Upper lobe of left lung (tissue), 6 donors: Measurements from ENCODE around the gene CCDC158. TPM values are rescaled to one million over a fixed set of nuclear protein-coding genes. Genes with fewer than 3 reads are reported as not detected.

ENCODE experiments used
- ATAC-seq, 2 donors: fragments of 200-7000 bp; cut with Tn5 transposase; one replicate each; pipeline ENCODE4 v1.9.1; 2022; ENCODE audit warnings: mild to moderate bottlenecking in 2 of 2, moderate library complexity in 2 of 2; ENCODE audit not compliant: low FRiP score in 2 of 2
- DNase-seq, 2 donors: peaks; one replicate each; pipeline ENCODE4 v3.0.0-alpha.2; 2019 to 2020
- H3K27ac ChIP-seq, 4 donors: fragments of 200-600 bp; sonication (generic); one replicate each; pipeline ENCODE4 v1.5.1; 2016 to 2019
- H3K27me3 ChIP-seq, 4 donors: fragments of 200-600 bp; sonication (generic); one replicate each; pipeline ENCODE4 v1.5.1; 2017 to 2019
- H3K36me3 ChIP-seq, 4 donors: fragments of 200-600 bp; sonication (generic); one replicate each; pipeline ENCODE4 v1.5.1; 2016 to 2019
- H3K4me1 ChIP-seq, 4 donors: fragments of 200-600 bp; sonication (generic); one replicate each; pipeline ENCODE4 v1.5.1; 2018 to 2019
- H3K4me3 ChIP-seq, 4 donors: fragments of 200-600 bp; sonication (generic); one replicate each; pipeline ENCODE4 v1.5.1; 2017 to 2019; ENCODE audit warnings: mild to moderate bottlenecking in 2 of 4, moderate library complexity in 1 of 4
- H3K9me3 ChIP-seq, 4 donors: fragments of 200-600 bp; sonication (generic); one replicate each; pipeline ENCODE4 v1.5.1; 2018 to 2019
- EP300 ChIP-seq, 4 donors: sonication (generic); formaldehyde crosslinking; IDR thresholded peaks; one replicate each; pipeline ENCODE4 v1.5.1; 2017; ENCODE audit warnings: antibody characterized with exemption in 4 of 4, control low read depth in 2 of 4
- POLR2A ChIP-seq, 4 donors: fragments of 450-650 bp; IDR thresholded peaks; one replicate each; pipeline ENCODE4 v1.5.1; 2016 to 2017; ENCODE audit warnings: antibody characterized with exemption in 4 of 4, mild to moderate bottlenecking in 2 of 4
- POLR2AphosphoS5 ChIP-seq, 2 donors: sonication (generic); formaldehyde crosslinking; IDR thresholded peaks; one replicate each; pipeline ENCODE4 v1.5.1; 2017; ENCODE audit warnings: antibody characterized with exemption in 2 of 2
- WGBS, 2 donors: methylation state at CpG; one replicate each; pipeline ENCODE4 v1.1.5; 2017 to 2018; 5-methylcytosine and 5-hydroxymethylcytosine counted together
- total RNA-seq, 6 donors: library from RNA; depleted of rRNA in 4 of 6; stranded (reverse); fragments of >200 nt in 4 of 6; gene quantifications; one replicate each; pipeline versions ENCODE4 v1.1.0 to v1.2.1, GENCODE V29; 2016 to 2021
- TF ChIP-seq, protein P1 (sequence below), 6 experiments: fragments of 450-650 bp in 4 of 6; fragments of 200-600 bp in 2 of 6; sonication (generic) in 2 of 6; IDR thresholded peaks; one replicate each; pipeline ENCODE4 v1.5.1; 2016 to 2019; ENCODE audit warnings: antibody characterized with exemption in 6 of 6
- donor health status: DM: no; HTN: no; CAD: no; lungs with moderate emphysema.
- donor health status: DM: no; HTN: yes; CAD: no; lungs with severe emphysema.

CCDC158 gene
- total RNA-seq, 6 donors from 2014 or later, result 0.11 to 1.0 (median 0.37) TPM; not detected in 1

DNA sequence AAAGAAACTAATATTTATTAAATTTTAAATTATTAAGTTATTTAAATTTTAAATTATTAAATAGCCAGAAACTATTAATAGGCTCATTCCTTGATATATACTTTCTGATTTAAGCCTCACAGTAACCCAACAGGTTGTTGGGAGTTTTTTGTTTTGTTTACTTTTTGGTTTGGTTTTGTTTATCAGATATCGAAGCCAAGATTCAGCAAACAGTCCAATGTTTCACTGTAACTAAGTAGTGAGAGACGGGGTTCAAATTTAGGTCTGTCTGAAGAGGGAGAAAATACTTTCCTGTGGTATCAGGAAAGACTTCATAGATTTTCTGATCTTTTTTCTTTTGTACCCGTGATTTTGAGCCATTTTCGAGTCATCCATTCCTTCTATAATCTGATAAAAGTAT, 54.2 kb downstream of the CCDC158 start:
- Histone ChIP-seq H3K36me3 (no peaks in the 10 kb centered on the region), H3K27ac (no peak overlapping the region), H3K4me1 (no peaks in the 10 kb centered on the region), H3K4me3 (no peak overlapping the region), H3K9me3 (no peaks in the 10 kb centered on the region), H3K27me3 (no peaks in the 10 kb centered on the region)
- WGBS, 2 donors, result 75 to 81% methylated on average over 4 of the region's 4 CpGs
- DNase-seq, result no peak
- ATAC-seq, result no peak
- TF ChIP-seq EP300 (IDR thresholded peaks at IDR 0.05) (no peak), POLR2A (IDR thresholded peaks at IDR 0.05) (no peak), POLR2AphosphoS5 (IDR thresholded peaks at IDR 0.05) (no peak)
- TF ChIP-seq, protein P1, sequence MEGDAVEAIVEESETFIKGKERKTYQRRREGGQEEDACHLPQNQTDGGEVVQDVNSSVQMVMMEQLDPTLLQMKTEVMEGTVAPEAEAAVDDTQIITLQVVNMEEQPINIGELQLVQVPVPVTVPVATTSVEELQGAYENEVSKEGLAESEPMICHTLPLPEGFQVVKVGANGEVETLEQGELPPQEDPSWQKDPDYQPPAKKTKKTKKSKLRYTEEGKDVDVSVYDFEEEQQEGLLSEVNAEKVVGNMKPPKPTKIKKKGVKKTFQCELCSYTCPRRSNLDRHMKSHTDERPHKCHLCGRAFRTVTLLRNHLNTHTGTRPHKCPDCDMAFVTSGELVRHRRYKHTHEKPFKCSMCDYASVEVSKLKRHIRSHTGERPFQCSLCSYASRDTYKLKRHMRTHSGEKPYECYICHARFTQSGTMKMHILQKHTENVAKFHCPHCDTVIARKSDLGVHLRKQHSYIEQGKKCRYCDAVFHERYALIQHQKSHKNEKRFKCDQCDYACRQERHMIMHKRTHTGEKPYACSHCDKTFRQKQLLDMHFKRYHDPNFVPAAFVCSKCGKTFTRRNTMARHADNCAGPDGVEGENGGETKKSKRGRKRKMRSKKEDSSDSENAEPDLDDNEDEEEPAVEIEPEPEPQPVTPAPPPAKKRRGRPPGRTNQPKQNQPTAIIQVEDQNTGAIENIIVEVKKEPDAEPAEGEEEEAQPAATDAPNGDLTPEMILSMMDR (IDR thresholded peaks at IDR 0.05), result no peak

DNA sequence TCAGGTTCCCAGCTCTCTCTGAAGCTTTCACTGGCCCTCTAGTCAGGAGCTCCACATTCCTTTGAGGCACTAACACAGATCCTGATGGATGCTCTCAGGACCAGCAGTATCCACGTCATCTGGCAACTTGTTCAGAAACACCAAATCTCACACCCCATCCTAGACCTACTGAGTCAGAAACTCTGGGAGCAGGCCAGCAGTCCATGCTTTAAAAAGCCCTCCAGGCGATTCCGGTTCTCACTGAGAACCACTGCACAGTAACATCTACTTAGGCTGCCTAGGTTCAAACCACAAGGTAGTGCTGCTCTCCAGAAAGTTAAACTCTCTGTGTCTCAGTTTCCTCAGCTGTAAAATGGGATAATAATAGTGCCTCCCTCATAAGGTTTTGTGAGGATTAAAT, 55.3 kb downstream of the CCDC158 start:
- ATAC-seq, result no peak
- Histone ChIP-seq H3K9me3 (no peaks in the 10 kb centered on the region), H3K27me3 (no peaks in the 10 kb centered on the region), H3K4me1 (no peaks in the 10 kb centered on the region), H3K36me3 (no peaks in the 10 kb centered on the region), H3K4me3 (no peak overlapping the region), H3K27ac (no peak overlapping the region)
- TF ChIP-seq POLR2A (IDR thresholded peaks at IDR 0.05) (no peak), POLR2AphosphoS5 (IDR thresholded peaks at IDR 0.05) (no peak), EP300 (IDR thresholded peaks at IDR 0.05) (no peak)
- TF ChIP-seq, protein P1 (IDR thresholded peaks at IDR 0.05), result no peak
- DNase-seq, result no peak
- WGBS, 2 donors, result 82 to 88% methylated on average over 3 of the region's 3 CpGs

DNA sequence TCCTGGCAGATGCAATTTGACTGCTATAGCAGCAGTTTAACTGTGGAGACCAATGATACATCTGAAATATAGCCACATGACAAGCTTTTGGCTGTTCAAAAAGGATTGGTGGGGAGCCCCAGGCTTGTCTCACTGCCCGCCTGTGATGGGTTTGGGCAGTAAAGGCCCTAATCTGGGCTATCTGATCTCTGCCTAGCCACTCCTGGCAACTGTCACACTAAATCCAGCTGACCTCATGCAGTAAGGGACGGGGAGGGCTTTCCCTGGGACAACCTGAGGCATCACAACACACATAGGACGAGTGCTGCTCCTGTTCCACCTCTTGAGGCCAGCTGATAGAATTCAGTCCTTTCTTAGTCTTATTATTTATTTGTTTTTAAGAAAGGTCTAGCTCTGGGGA, 56.2 kb downstream of the CCDC158 start:
- ATAC-seq (no peak), DNase-seq (no peak)
- TF ChIP-seq POLR2A (IDR thresholded peaks at IDR 0.05) (no peak), POLR2AphosphoS5 (IDR thresholded peaks at IDR 0.05) (no peak), EP300 (IDR thresholded peaks at IDR 0.05) (no peak)
- TF ChIP-seq, protein P1 (IDR thresholded peaks at IDR 0.05), result no peak
- H3K27me3 ChIP-seq, result no peaks in the 10 kb centered on the region
- no peaks in the 10 kb centered on the region for H3K36me3 ChIP-seq
- peaks cover 0 to 8% (median 7%) of the 10 kb centered on the region in 4 donors for H3K9me3 ChIP-seq
- no peak overlapping the region for H3K4me3 ChIP-seq
- H3K4me1 ChIP-seq, result no peaks in the 10 kb centered on the region
- H3K27ac ChIP-seq, result no peak overlapping the region
- 73 to 89% methylated on average over 3 of the region's 3 CpGs for WGBS, 2 donors

DNA sequence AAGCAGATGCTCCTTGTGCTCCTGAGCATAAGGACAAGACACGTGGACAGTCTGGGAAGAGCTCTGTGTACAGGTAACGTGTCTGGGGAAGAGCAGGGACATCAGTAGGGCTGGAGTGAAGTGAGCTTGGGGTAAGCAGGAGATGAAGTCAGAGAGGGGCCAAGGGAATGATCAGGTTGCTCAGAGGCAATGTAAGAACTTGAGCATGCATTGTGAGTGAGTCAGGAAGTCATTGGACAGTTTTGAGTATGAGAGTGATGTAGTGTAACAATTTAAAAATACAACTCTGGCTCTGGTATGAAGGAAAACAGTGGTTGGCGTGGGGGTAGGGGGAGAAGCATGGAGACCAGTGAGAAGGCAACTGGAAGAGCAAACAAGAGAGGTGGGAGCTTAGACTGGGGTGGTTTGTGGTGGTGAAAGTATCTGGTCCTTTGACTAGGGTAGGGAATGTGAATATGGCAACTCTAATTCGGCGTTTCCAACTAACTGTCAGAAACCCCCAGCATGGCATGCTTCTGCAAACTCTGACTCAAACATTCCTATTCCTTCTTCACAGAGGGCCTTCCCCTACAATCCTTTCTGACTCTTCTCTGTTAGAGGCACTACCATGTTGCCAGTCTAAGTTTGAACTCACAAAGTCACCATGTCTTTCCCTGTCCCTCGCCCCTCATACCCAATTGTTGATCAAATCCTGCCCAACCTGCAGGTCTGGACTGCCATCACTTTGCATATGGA, 57.2 kb downstream of the CCDC158 start:
- ATAC-seq, result no peak
- 88 to 91% methylated on average over 6 of the region's 6 CpGs for WGBS, 2 donors
- Histone ChIP-seq H3K36me3 (no peaks in the 10 kb centered on the region), H3K27ac (no peak overlapping the region), H3K4me3 (no peak overlapping the region), H3K4me1 (no peaks in the 10 kb centered on the region), H3K9me3 (peaks cover 0 to 13% (median 10%) of the 10 kb centered on the region in 4 donors), H3K27me3 (no peaks in the 10 kb centered on the region)
- no peak for DNase-seq
- TF ChIP-seq EP300 (IDR thresholded peaks at IDR 0.05), result no peak
- no peak for TF ChIP-seq POLR2AphosphoS5 (IDR thresholded peaks at IDR 0.05)
- TF ChIP-seq, protein P1 (IDR thresholded peaks at IDR 0.05), result no peak
- no peak for TF ChIP-seq POLR2A (IDR thresholded peaks at IDR 0.05)
